ENCODE data around the gene AKAP8. TPM values are rescaled to one million over a fixed set of nuclear protein-coding genes. Genes with fewer than 3 reads are reported as not detected.
A peak's percentile ranks its signal among the peaks of the same experiment; 100 is the strongest.
"Not testable (repeated sequence)": the region's sequence is repeated elsewhere in the genome, so short reads cannot be mapped to it uniquely, and the experiment has no call there.

AKAP8 gene
- total RNA-seq, 1 experiment from 2014 or later: 28.1 TPM

DNA sequence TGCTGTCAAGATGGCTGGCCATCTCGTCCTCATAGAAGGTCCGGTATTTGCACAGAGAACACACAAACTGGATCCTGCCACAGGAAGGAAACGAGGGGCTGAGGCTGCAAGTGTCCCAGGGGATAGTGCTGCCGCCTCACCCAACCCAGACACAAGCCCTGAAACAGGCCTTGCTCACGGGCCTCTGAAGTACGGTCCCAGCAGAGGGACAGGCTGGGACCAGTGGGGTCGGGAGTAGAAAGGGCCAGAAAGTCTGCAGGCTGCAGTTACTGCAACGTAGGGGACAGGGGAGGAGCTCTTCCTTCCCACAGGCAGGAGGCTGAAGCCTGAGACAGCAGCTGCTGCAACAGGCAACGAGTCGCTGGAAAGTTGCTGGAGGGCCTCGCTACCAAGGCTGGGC is 18.2 kb upstream of the AKAP8 start:
- Histone ChIP-seq H3K9me3 (replicated peaks) (no peaks in the 10 kb centered on the region), H3K4me1 (no peaks in the 10 kb centered on the region), H3K4me3 (no peak overlapping the region), H3K36me3 (peaks cover 89% of the 10 kb centered on the region), H3K27me3 (no peaks in the 10 kb centered on the region), H3K27ac (no peak overlapping the region)
- no peak for DNase-seq

GRCh38 chr19:15397236-15397635 is 17.6 kb upstream of the AKAP8 start:
- Histone ChIP-seq H3K27ac (no peak overlapping the region), H3K4me3 (no peak overlapping the region), H3K9me3 (replicated peaks) (no peaks in the 10 kb centered on the region), H3K4me1 (no peaks in the 10 kb centered on the region), H3K27me3 (no peaks in the 10 kb centered on the region), H3K36me3 (peaks cover 88% of the 10 kb centered on the region)
- no peak for DNase-seq

- Histone ChIP-seq H3K27ac (no peak overlapping the region), H3K27me3 (no peaks in the 10 kb centered on the region), H3K4me3 (no peak overlapping the region), H3K9me3 (replicated peaks) (no peaks in the 10 kb centered on the region), H3K36me3 (peaks cover 89% of the 10 kb centered on the region), H3K4me1 (no peaks in the 10 kb centered on the region)
- no peak for DNase-seq
Measured at GRCh38 chr19:15396436-15396835, 16.8 kb upstream of the AKAP8 start.

GRCh38 chr19:15395251-15395650 is 15.7 kb upstream of the AKAP8 start:
- DNase-seq; H3K27me3 ChIP-seq; H3K9me3 ChIP-seq (replicated peaks); H3K4me1 ChIP-seq; H3K27ac ChIP-seq; H3K4me3 ChIP-seq: not testable (repeated sequence)
- H3K36me3 ChIP-seq: peaks cover 87% of the 10 kb centered on the region

- Histone ChIP-seq H3K4me3 (no peak overlapping the region), H3K4me1 (no peaks in the 10 kb centered on the region), H3K9me3 (replicated peaks) (no peaks in the 10 kb centered on the region), H3K27me3 (no peaks in the 10 kb centered on the region), H3K36me3 (peaks cover 87% of the 10 kb centered on the region), H3K27ac (no peak overlapping the region)
- no peak for DNase-seq
Measured at GRCh38 chr19:15394426-15394825, 14.8 kb upstream of the AKAP8 start.

DNA sequence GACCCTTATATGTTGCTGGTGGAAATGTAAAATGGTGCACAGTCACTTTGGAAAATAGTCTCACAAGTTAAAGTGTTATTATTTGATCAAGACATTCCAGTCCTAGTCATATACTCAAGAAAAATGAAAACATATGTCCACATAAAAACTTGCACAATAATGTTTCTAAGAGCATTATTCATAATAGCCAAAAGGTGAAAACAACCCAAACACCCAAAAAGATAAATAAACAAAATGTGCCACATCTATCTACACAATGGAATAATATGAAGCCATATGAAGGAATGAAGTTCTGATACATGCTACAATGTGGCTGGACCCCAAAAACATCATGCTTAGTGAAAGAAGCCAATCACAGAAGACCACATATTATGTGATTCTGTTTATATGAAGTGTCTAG is 14.4 kb upstream of the AKAP8 start:
- H3K4me1 ChIP-seq: no peaks in the 10 kb centered on the region
- no peaks in the 10 kb centered on the region for H3K9me3 ChIP-seq (replicated peaks)
- no peaks in the 10 kb centered on the region for H3K27me3 ChIP-seq
- no peak overlapping the region for H3K27ac ChIP-seq
- DNase-seq: no peak
- H3K4me3 ChIP-seq: no peak overlapping the region
- peaks cover 85% of the 10 kb centered on the region for H3K36me3 ChIP-seq

DNA sequence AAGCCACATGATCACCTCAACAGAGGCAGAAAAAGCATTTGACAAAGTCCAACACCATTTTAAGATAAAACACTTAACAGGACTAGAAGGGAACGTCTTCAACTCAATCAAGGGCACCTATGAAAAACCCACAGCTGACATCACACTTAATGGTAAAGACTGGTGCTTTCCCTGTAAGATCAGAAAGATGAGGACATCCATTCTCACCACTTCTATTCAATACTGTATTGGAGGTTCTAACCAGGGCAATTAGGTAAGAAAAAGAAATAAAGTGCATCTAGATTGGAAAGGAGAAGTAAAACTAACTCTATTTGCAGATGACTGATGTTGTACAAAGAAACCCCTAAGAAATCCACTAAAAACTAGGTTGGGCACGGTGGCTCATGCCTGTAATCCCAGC is 11.2 kb upstream of the AKAP8 start:
- H3K4me3 ChIP-seq: no peak overlapping the region
- H3K9me3 ChIP-seq (replicated peaks): no peaks in the 10 kb centered on the region
- H3K4me1 ChIP-seq: no peaks in the 10 kb centered on the region
- H3K27me3 ChIP-seq: no peaks in the 10 kb centered on the region
- no peak for DNase-seq
- H3K36me3 ChIP-seq: peaks cover 79% of the 10 kb centered on the region
- no peak overlapping the region for H3K27ac ChIP-seq

DNA sequence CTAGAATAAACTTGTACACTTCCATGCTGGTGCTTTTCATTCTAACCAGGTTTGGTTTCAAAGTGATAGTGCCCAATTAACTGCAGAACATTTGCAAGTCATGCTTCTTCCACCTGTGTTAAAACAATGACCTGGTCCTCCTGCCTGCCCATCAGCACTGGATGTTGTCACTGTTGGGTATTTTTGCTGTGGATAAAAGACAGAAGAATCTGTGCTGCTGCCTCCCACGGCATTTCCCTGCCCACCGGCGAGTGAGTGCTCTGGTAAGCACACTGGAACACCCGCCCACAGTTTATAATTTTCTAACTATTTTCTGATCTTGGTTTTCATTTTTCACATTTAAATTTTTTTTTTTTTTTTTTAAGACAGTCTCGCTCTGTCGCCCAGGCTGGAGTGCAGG is 2.3 kb upstream of the AKAP8 start:
- H3K4me3 ChIP-seq: no peak overlapping the region
- peaks cover 5% of the 10 kb centered on the region; the same call in 1 of the 2 replicates for H3K4me1 ChIP-seq
- H3K36me3 ChIP-seq: peaks cover 22% of the 10 kb centered on the region
- DNase-seq: no peak
- H3K27ac ChIP-seq: no peak overlapping the region
- H3K9me3 ChIP-seq (replicated peaks): no peaks in the 10 kb centered on the region
- no peaks in the 10 kb centered on the region for H3K27me3 ChIP-seq

- Histone ChIP-seq H3K36me3 (peaks cover 17% of the 10 kb centered on the region), H3K4me3 (no peak overlapping the region), H3K27me3 (no peaks in the 10 kb centered on the region), H3K9me3 (replicated peaks) (no peaks in the 10 kb centered on the region), H3K4me1 (peaks cover 6% of the 10 kb centered on the region; the same call in 1 of the 2 replicates), H3K27ac (no peak overlapping the region)
- no peak for DNase-seq
Measured at GRCh38 chr19:15381429-15381828, 1.8 kb upstream of the AKAP8 start.

- peaks cover 8% of the 10 kb centered on the region for H3K36me3 ChIP-seq
- no peaks in the 10 kb centered on the region for H3K9me3 ChIP-seq (replicated peaks)
- H3K4me3 ChIP-seq: peak overlapping the region; percentile 80
- peak overlapping the region; percentile 43; the same call in 1 of the 2 replicates for H3K27ac ChIP-seq
- H3K27me3 ChIP-seq: no peaks in the 10 kb centered on the region
- DNase-seq: peak; percentile 68 to 71
- peaks cover 6% of the 10 kb centered on the region; the same call in 1 of the 2 replicates for H3K4me1 ChIP-seq
Measured at GRCh38 chr19:15379999-15380647, 536 bp upstream of the AKAP8 start.

GRCh38 chr19:15378534-15379082 is 979 bp downstream of the AKAP8 start:
- peak overlapping the region; percentile 84 for H3K27ac ChIP-seq
- peak overlapping the region; percentile 80 for H3K4me3 ChIP-seq
- no peaks in the 10 kb centered on the region for H3K9me3 ChIP-seq (replicated peaks)
- no peaks in the 10 kb centered on the region for H3K27me3 ChIP-seq
- peak; percentile 68 to 81 for DNase-seq
- H3K4me1 ChIP-seq: peaks cover 6% of the 10 kb centered on the region; the same call in 1 of the 2 replicates
- peaks cover 11% of the 10 kb centered on the region for H3K36me3 ChIP-seq

GRCh38 chr19:15374796-15375440 is 4.7 kb downstream of the AKAP8 start:
- Histone ChIP-seq H3K9me3 (replicated peaks) (no peaks in the 10 kb centered on the region), H3K4me1 (peaks cover 6% of the 10 kb centered on the region; the same call in 1 of the 2 replicates), H3K36me3 (peaks cover 39% of the 10 kb centered on the region), H3K27ac (no peak overlapping the region), H3K27me3 (no peaks in the 10 kb centered on the region), H3K4me3 (no peak overlapping the region)
- DNase-seq: no peak

GRCh38 chr19:15374105-15374651 is 5.4 kb downstream of the AKAP8 start:
- Histone ChIP-seq H3K9me3 (replicated peaks) (no peaks in the 10 kb centered on the region), H3K4me1 (peaks cover 6% of the 10 kb centered on the region; the same call in 1 of the 2 replicates), H3K27ac (no peak overlapping the region), H3K36me3 (peaks cover 46% of the 10 kb centered on the region), H3K4me3 (no peak overlapping the region), H3K27me3 (no peaks in the 10 kb centered on the region)
- no peak for DNase-seq

DNA sequence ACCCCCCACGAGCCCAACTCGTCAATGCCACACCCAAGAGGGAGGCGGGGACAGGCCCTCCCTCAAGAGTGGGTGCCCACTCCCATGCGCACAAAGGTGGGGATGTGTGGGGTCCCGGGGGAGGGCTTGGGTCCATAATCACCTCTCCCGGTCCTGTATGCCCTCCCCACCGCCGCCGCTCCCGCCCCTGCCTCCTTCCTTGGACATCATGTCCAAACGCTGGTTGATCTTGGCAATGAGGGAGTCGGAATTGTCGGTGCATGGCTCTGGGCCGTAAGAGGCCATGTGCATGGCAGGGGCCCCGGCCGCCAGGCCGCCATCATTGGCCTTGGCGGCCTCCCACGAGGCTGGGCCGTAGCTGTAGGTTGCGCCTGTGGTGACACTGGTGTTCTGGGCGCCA is 5.9 kb downstream of the AKAP8 start:
- H3K27ac ChIP-seq: no peak overlapping the region
- peaks cover 51% of the 10 kb centered on the region for H3K36me3 ChIP-seq
- DNase-seq: no peak
- H3K27me3 ChIP-seq: no peaks in the 10 kb centered on the region
- peaks cover 6% of the 10 kb centered on the region; the same call in 1 of the 2 replicates for H3K4me1 ChIP-seq
- no peaks in the 10 kb centered on the region for H3K9me3 ChIP-seq (replicated peaks)
- no peak overlapping the region for H3K4me3 ChIP-seq

- no peak overlapping the region for H3K4me3 ChIP-seq
- no peaks in the 10 kb centered on the region for H3K27me3 ChIP-seq
- H3K27ac ChIP-seq: no peak overlapping the region
- no peaks in the 10 kb centered on the region for H3K9me3 ChIP-seq (replicated peaks)
- no peak for DNase-seq
- peaks cover 59% of the 10 kb centered on the region for H3K36me3 ChIP-seq
- H3K4me1 ChIP-seq: peaks cover 6% of the 10 kb centered on the region; the same call in 1 of the 2 replicates
Measured at GRCh38 chr19:15372891-15373301, 6.7 kb downstream of the AKAP8 start.

Measured in SJCRH30 (cell line).